Ureter (tissue), 1 donor: Measurements from ENCODE around the gene PTPRF. TPM values are rescaled to one million over a fixed set of nuclear protein-coding genes. Genes with fewer than 3 reads are reported as not detected.

Experiments
- DNase-seq: peaks from one replicate; pipeline ENCODE4 v3.0.0-alpha.2; 2020; ENCODE audit warnings: low spot score
- total RNA-seq: library from RNA; stranded (reverse); gene quantifications from one replicate; pipeline ENCODE4 v1.2.4, GENCODE V29; 2023
- donor health status: DM: yes; HTN: yes; CAD: no.

PTPRF gene
- total RNA-seq, 1 donor from 2014 or later: 405 TPM

- DNase-seq: no peak
These were observed 17.1 kb upstream of the PTPRF start for GRCh38 chr1:43513471-43514173.

- DNase-seq: no peak
These were observed 11.6 kb upstream of the PTPRF start for GRCh38 chr1:43518935-43519686.

- no peak for DNase-seq
These were observed 10.4 kb upstream of the PTPRF start for GRCh38 chr1:43520100-43520778.

- DNase-seq: no peak
These were observed 9.6 kb upstream of the PTPRF start for GRCh38 chr1:43521078-43521477.

GRCh38 chr1:43521756-43522155 lies 8.9 kb upstream of the PTPRF start:
- DNase-seq: no peak

- no peak for DNase-seq
These were observed 8.3 kb upstream of the PTPRF start for GRCh38 chr1:43522431-43522775.

- DNase-seq: no peak
These were observed 7.8 kb upstream of the PTPRF start for GRCh38 chr1:43522776-43523480.

GRCh38 chr1:43524804-43525203 lies 5.9 kb upstream of the PTPRF start:
- no peak for DNase-seq

- no peak for DNase-seq
These were observed 4.7 kb upstream of the PTPRF start for GRCh38 chr1:43526002-43526401.

GRCh38 chr1:43527111-43527878 lies 3.4 kb upstream of the PTPRF start:
- no peak for DNase-seq

GRCh38 chr1:43529206-43529731 lies 1.4 kb upstream of the PTPRF start:
- peak; percentile 88 for DNase-seq

GRCh38 chr1:43531107-43531905 lies 623 bp downstream of the PTPRF start:
- peak; percentile 66 for DNase-seq

- DNase-seq: peak; percentile 70
These were observed 1.4 kb downstream of the PTPRF start for GRCh38 chr1:43531906-43532584.

- DNase-seq: no peak
These were observed 2.0 kb downstream of the PTPRF start for GRCh38 chr1:43532716-43533115.

GRCh38 chr1:43533584-43533983 lies 2.9 kb downstream of the PTPRF start:
- DNase-seq: no peak

- DNase-seq: no peak
These were observed 3.6 kb downstream of the PTPRF start for GRCh38 chr1:43534256-43534655.

GRCh38 chr1:43536196-43536863 lies 5.6 kb downstream of the PTPRF start:
- peak; percentile 89 for DNase-seq

- no peak for DNase-seq
These were observed 6.2 kb downstream of the PTPRF start for GRCh38 chr1:43536864-43537358.
